Measurements from ENCODE around the gene NACC2. TPM values are rescaled to one million over a fixed set of nuclear protein-coding genes. Genes with fewer than 3 reads are reported as not detected.
A peak's percentile ranks its signal among the peaks of the same experiment; 100 is the strongest.

Gene NACC2
- total and polyA plus RNA-seq, 2 experiments from 2014 or later = 4.4 to 12.0 TPM

DNA sequence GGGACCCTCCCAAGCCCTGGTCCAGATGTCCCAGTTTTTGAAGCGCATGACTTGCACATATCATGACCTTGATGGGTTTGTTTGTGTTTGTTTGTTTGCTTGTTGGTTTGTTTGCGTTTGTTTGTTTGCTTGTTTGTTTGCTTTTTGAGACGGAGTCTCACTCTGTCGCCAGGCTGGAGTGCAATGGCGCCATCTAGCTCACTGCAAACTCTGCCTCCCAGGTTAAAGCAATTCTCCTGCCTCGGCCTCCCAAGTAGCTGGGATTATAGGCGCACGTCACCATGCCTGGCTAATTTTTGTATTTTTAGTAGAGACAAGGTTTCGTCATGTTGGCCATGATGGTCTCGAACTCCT, 120.9 kb downstream of the NACC2 start:
- Histone ChIP-seq H3K27ac (no peak overlapping the region), H3K36me3 (no peaks in the 10 kb centered on the region), H3K4me1 (ENCODE audit: low read depth) (no peaks in the 10 kb centered on the region), H3K4me3 (no peak overlapping the region), H3K27me3 (peaks cover 19% of the 10 kb centered on the region), H3K9me3 (ENCODE audit: low read depth) (no peaks in the 10 kb centered on the region)
- TF ChIP-seq, protein P1, sequence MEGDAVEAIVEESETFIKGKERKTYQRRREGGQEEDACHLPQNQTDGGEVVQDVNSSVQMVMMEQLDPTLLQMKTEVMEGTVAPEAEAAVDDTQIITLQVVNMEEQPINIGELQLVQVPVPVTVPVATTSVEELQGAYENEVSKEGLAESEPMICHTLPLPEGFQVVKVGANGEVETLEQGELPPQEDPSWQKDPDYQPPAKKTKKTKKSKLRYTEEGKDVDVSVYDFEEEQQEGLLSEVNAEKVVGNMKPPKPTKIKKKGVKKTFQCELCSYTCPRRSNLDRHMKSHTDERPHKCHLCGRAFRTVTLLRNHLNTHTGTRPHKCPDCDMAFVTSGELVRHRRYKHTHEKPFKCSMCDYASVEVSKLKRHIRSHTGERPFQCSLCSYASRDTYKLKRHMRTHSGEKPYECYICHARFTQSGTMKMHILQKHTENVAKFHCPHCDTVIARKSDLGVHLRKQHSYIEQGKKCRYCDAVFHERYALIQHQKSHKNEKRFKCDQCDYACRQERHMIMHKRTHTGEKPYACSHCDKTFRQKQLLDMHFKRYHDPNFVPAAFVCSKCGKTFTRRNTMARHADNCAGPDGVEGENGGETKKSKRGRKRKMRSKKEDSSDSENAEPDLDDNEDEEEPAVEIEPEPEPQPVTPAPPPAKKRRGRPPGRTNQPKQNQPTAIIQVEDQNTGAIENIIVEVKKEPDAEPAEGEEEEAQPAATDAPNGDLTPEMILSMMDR (IDR thresholded peaks at IDR 0.05; ENCODE audit: low read depth, low read length) = peak; percentile 15
- no peak for DNase-seq (ENCODE audit: low read depth in 1 of 2, low spot score in 1 of 2)

DNA sequence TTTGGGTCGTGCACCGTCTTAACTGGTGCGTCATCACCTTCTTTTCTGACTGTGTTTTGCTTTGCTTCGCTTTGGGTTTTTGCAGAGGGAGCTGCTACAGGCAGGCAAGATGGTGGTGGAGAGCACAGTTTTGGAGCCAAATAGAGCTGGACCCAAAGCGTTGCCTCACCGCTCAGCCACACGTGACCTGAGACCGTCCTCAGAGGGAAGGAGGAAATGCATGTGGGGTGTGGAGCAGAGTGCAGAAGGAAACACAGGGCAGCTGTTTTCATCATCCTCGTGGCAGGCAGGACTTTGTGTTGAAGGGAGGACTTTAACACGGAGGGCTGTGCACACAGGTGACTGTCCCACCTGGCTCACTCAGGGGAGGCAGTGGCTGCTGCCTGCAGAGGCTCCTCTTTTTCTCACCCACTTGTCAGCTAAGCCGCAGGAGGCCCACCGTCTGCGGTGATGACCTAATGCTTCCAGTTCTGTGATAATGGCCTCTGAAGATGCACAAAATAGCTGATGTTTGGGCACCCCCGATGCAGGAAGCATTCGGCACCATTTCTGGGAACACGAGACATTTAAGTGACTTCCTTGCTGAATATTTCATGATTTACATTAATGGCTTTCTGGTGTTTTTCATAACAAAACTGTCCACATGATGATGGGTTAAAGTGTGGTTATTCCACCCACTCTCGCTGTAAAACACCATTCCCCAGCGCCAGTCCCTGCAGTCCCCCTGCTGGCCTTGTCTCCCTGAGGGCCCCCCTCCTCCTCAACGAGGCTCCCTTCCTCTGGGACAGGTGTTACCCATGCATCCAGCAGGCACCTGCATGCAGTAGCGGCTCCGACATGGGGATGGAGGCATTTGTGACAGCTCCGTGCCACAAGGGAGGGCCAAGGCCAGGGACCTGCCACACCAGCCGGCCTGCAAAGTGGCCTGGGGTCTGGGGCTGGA, 121.5 kb downstream of the NACC2 start:
- Histone ChIP-seq H3K4me3 (no peak overlapping the region), H3K36me3 (no peaks in the 10 kb centered on the region), H3K27ac (no peak overlapping the region), H3K9me3 (ENCODE audit: low read depth) (no peaks in the 10 kb centered on the region), H3K4me1 (ENCODE audit: low read depth) (no peaks in the 10 kb centered on the region), H3K27me3 (peaks cover 19% of the 10 kb centered on the region)
- DNase-seq (ENCODE audit: low read depth in 1 of 2, low spot score in 1 of 2) = peak in 1 of 2 donors; percentile 66
- TF ChIP-seq, protein P1 (IDR thresholded peaks at IDR 0.05; ENCODE audit: low read depth, low read length) = no peak

DNA sequence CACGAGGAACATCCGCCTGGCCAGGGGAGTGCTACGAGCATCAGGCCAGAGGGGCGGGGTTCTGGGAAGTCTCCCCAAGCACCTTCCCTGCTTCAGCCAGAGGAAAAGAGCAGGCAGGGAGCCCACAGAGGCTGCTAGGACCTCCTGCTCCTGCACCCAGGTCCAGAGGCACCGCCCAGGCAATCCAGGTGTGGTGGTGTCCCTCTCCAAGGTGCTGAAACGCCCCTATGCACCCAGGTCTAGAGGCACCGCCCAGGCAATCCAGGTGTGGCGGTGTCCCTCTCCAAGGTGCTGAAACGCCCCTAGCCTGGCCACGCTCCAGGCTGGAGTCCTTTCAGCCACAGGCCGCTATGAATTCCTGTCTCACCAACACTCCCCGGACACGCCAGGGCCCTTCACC, 123.2 kb downstream of the NACC2 start:
- Histone ChIP-seq H3K27ac (no peak overlapping the region), H3K4me3 (no peak overlapping the region), H3K36me3 (no peaks in the 10 kb centered on the region), H3K4me1 (ENCODE audit: low read depth) (no peaks in the 10 kb centered on the region), H3K9me3 (ENCODE audit: low read depth) (no peaks in the 10 kb centered on the region), H3K27me3 (peaks cover 19% of the 10 kb centered on the region)
- peak in 1 of 2 donors; percentile 91 for DNase-seq (ENCODE audit: low read depth in 1 of 2, low spot score in 1 of 2)
- TF ChIP-seq, protein P1 (IDR thresholded peaks at IDR 0.05; ENCODE audit: low read depth, low read length) = no peak

DNA sequence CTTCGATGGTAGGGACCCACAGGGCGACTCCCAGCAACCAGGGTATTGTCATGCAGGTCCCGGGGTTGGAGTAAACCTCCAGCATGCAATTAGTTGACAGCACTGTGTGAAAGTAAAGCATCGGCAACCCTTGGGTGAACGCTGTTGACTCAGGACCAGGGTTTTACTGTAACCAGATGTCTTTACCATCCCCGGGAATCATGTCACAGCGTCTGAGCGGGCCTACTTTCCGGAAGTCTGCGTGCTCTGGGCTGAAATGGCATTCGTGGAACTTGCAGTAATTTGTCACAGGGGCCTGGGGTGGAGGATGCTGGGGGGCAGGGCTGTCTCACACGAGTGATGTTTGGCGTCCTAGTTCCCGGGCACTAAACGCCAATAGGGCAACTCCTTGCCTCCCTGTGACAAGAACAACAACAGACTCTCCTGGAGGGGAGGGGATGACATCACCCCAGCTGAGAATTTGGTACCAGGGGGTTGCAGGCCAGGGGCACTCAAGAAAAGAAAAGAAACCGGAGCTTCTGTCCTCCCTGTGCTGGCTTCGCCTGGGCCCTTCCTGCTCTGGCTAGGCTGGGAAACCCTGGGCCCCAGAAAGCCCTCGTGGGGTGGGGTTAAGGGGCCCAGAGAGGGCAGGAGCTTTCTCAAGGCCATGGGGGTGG, 123.8 kb downstream of the NACC2 start:
- Histone ChIP-seq H3K4me3 (no peak overlapping the region), H3K9me3 (ENCODE audit: low read depth) (no peaks in the 10 kb centered on the region), H3K27me3 (peaks cover 19% of the 10 kb centered on the region), H3K36me3 (no peaks in the 10 kb centered on the region), H3K27ac (no peak overlapping the region), H3K4me1 (ENCODE audit: low read depth) (no peaks in the 10 kb centered on the region)
- DNase-seq (ENCODE audit: low read depth in 1 of 2, low spot score in 1 of 2) = no peak
- TF ChIP-seq, protein P1 (IDR thresholded peaks at IDR 0.05; ENCODE audit: low read depth, low read length) = no peak

DNA sequence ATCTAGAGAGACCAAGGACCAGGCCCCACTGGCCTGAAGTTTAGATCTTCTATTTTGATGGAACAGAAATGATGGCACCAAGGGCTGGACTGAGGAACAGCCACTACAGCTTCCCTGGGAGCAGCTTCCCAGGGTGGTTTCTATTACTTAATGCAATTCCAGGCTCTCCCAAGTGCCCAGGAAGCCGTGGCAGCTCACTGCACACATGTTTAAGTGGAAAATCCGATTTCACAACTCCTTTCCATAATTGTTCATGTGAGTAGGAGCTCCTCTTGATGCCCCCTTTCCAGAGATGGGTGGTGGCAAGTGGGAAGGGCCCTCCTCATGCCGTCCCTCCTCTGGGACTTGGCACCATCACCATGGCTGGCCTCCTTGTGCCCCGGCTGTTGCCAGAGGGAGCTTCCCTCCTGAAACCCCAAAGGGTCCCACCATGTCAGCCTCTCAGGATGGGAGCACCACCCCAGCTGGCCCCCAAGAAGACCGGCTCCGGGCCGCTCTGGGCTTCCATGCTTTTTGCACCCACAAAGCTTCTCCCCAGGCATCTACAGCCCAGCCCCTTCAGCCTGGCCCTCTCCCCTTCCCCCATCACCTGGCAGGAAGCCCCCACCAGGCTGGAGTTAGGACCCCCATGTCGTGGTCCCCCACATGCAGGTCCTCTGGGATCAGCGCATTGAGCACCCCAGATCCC, 124.8 kb downstream of the NACC2 start:
- peaks cover 19% of the 10 kb centered on the region for H3K27me3 ChIP-seq
- no peaks in the 10 kb centered on the region for H3K36me3 ChIP-seq
- no peak for DNase-seq (ENCODE audit: low read depth in 1 of 2, low spot score in 1 of 2)
- no peaks in the 10 kb centered on the region for H3K9me3 ChIP-seq (ENCODE audit: low read depth)
- H3K4me1 ChIP-seq (ENCODE audit: low read depth) = no peaks in the 10 kb centered on the region
- TF ChIP-seq, protein P1 (IDR thresholded peaks at IDR 0.05; ENCODE audit: low read depth, low read length) = no peak
- no peak overlapping the region for H3K27ac ChIP-seq
- no peak overlapping the region for H3K4me3 ChIP-seq

Measured in cardiac muscle cell (in vitro differentiated cells and primary cell).